Choroid plexus epithelial cell (primary cell): ENCODE measurements around the gene YDJC.
"Not testable (repeated sequence)": the region's sequence is repeated elsewhere in the genome, so short reads cannot be mapped to it uniquely, and the experiment has no call there.

Source experiments
- DNase-seq: peaks from one replicate; pipeline ENCODE4 v3.0.0-alpha.2; 2010; ENCODE audit warnings: low read depth
- H3K4me3 ChIP-seq: 2 replicates; pipeline ENCODE4 v1.5.1; 2011; ENCODE audit warnings: low read depth, mild to moderate bottlenecking, control low read depth, low read length, moderate library complexity
- CTCF ChIP-seq: conservative IDR thresholded peaks from 2 replicates; pipeline ENCODE4 v1.5.1; 2011; ENCODE audit warnings: low read depth, mild to moderate bottlenecking, control low read depth, inconsistent platforms, low read length, moderate library complexity

Gene YDJC

DNA sequence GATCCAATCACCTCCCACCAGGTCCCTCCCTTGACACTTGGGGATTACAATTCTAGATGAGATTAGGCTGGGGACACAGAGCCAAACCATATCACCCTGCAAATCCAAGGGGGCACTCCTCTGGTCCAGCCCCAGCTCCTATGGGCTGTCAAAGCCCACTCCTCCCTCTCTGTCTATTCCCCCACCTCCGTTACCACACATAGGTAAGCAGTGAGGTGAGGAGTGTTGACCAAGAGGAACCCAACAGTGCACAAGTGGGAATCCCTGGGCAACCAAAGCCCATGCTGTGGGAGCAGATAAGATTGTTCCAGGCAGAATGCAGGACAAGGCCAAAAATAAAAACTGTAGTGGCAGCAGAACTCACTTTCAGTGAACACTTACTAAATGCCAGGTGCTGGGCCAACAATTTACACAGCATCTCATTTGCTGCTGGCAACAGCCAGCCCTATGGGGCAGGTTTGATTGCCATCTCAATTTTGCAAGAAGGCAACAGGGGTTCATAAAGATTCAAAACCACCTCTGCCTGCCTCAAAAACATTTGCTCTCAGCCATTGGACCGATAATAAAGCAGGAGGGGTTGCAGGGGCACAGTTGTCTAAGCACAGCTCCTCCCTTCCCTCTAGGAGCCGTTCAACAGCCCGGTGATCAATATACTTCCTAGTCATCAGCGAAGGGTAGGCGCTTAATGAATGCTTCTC lies 21.1 kb upstream of the YDJC start:
- DNase-seq, result no peak
- peak overlapping the region; percentile 81 for H3K4me3 ChIP-seq
- no peak for TF ChIP-seq CTCF

- TF ChIP-seq CTCF, result no peak
- no peak overlapping the region for H3K4me3 ChIP-seq
- DNase-seq, result no peak
Measured at GRCh38 chr22:21650280-21650679, 20.5 kb upstream of the YDJC start.

- peak; percentile 94 for TF ChIP-seq CTCF
- DNase-seq, result peak; percentile 91
- no peak overlapping the region for H3K4me3 ChIP-seq
Measured at GRCh38 chr22:21646608-21647590, 17.1 kb upstream of the YDJC start.

GRCh38 chr22:21645513-21645912 lies 15.7 kb upstream of the YDJC start:
- not testable (repeated sequence) for DNase-seq, H3K4me3 ChIP-seq

GRCh38 chr22:21643533-21644357 lies 13.9 kb upstream of the YDJC start:
- no peak overlapping the region for H3K4me3 ChIP-seq
- peak; percentile 25 for TF ChIP-seq CTCF
- DNase-seq, result no peak

GRCh38 chr22:21642584-21643448 lies 13.0 kb upstream of the YDJC start:
- peak; percentile 65 for DNase-seq
- peak overlapping the region; percentile 79 for H3K4me3 ChIP-seq
- TF ChIP-seq CTCF, result peak; percentile 75
